Dedifferentiated amniotic fluid mesenchymal stem cell (primary cell): ENCODE data around the gene CASKIN2.

Experiments
- DNase-seq: peaks from one replicate; pipeline ENCODE4 v3.0.0-alpha.2; 2016; ENCODE audit errors: extremely low spot score

Gene CASKIN2

DNA sequence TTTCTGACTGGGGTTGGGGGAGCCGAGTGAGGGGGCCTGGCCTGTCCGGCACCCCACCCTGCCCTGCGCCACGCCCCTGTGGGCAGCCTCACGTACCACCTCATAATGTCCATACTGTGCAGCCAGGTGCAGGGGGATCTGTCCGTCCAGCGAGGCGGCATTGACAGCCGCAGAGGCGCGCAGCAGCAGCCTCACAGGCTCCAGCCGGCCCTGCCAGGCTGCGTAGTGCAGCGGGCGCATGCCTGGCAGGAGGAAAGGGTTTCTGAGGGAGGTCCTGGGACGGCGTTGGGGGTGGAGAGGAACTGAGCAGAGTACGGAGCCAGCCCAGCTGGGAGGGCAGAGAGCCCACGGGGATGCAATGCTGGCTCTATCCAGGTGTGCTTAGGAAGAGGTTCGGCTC, 8.4 kb downstream of the CASKIN2 start:
- DNase-seq: no peak

DNA sequence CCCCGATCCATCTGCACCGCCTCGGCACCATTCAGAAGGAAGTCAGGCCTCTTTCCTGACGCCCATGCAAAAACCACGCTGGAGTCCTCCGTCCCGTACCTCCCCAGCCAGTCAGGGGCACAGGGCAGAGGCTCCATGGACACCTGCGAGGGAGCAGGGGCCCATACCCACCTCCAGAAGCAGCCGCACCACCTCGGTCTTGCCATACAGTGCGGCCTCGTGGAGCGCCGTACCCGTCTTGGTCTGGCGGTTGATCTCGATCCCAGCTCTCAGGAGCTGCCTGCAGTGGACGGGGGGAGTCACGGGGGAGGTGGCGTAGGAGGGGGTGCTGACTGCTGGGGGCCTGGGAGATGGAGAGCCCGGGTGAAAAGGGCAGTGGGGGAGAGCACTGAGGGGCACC, 9.2 kb downstream of the CASKIN2 start:
- no peak for DNase-seq

DNA sequence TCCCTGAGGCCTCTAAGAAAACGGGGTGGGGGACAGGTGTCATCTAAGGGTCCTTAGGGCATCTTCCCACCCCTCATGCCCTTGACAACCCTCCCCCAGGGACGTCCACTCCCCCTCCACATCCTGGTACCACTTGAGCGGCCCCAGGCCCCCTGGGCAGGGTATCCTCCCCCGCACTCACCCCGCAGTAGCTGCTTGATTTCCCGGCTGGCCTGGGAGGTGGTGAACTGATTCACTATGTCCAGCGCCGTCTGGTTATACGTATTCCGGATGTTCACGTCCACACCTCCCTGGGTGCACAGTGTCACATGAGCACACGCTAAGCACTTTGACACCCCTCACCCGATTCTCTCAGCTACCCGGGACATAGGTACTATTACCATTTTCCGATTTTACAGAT, 9.7 kb downstream of the CASKIN2 start:
- no peak for DNase-seq

- no peak for DNase-seq
Measured at GRCh38 chr17:75505152-75505409, 10.3 kb downstream of the CASKIN2 start.

GRCh38 chr17:75504347-75505151, 10.8 kb downstream of the CASKIN2 start:
- DNase-seq: no peak

DNA sequence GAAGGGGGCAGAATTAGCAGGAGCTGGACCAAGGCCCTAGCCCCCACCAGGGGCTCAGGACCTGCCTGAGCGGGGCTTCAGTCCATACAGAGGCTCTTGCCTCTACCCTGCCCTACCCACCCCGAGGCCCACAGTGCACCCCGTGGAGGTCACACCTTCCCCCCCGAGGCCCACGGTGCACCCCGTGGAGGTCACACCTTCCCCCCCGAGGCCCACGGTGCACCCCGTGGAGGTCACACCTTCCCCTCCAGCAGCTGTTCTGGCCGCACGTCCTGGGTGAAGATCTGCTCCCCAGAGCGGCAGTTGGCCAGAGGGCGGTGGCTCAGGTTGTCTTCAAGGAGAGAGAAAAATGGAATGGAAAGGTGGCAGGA, 11.4 kb downstream of the CASKIN2 start:
- DNase-seq: no peak

GRCh38 chr17:75503337-75503950, 11.9 kb downstream of the CASKIN2 start:
- no peak for DNase-seq

- no peak for DNase-seq
Measured at GRCh38 chr17:75502721-75503329, 12.5 kb downstream of the CASKIN2 start.

DNA sequence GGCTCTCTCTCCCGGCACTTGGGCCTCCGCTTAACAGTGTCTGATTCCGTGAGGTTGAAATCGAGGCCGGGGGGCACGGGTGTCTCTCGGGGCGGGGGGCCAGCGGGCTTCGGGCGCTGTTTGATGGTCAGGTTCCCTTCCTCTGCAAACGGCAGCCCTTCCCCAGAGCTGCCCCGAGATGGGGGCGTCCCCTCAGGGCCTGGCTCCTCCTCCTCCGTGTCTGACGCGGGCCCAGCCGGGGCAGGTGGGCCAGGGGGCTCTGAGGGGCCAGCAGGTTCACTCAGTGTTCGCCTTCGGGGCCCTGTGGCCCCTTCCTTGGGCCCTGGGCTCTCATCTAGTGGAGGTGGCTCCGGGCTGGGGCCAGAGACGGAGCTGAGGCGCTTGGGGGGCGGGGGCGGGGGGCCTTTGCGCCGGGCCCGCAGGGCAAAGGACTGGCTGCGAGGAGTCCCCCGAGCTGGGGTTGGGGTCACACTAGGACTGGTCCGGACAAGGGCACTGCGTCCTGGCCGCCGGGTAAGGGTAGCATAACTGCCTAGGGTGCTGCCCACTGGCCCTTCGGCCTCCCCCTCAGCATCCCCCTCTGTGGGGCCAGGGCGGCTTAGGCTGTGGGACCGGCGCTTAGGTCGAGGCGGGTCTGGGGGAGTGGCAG, 13.1 kb downstream of the CASKIN2 start:
- no peak for DNase-seq

DNA sequence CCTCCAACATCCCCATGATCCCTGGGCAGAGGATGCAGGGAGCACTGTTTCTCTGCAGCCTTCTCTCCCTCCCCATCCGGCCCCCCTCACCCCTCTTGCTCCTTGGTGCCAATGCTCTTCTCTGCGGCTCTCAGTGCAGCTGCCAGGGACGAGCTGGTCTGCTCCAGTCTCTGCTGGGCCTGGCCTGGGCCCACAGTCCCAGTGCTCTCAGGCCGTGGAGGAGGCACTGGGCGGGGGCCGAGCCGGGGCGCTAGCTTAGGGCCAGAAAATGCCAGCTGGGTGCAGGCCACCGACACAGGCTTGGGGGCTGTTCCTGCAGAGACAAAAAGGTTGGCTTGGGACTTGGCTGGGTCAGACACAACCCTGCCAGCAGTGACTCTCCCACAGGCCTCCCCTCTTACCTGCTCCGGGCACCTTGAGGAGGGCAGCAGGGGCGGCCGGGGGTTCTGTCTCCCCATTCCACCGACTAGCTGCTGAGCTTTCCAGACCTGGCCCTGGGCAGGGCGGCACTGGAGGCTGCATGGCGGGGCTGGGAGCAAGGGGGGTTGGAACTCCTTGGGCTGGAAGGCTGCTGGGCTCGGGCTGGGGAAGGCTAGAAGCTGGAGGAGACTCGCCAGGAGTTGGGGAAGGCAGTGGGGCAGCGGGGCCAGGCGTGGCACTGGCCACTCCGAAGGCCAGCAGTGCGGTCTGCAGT, 13.8 kb downstream of the CASKIN2 start:
- no peak for DNase-seq

GRCh38 chr17:75500419-75501216, 14.7 kb downstream of the CASKIN2 start:
- no peak for DNase-seq

DNA sequence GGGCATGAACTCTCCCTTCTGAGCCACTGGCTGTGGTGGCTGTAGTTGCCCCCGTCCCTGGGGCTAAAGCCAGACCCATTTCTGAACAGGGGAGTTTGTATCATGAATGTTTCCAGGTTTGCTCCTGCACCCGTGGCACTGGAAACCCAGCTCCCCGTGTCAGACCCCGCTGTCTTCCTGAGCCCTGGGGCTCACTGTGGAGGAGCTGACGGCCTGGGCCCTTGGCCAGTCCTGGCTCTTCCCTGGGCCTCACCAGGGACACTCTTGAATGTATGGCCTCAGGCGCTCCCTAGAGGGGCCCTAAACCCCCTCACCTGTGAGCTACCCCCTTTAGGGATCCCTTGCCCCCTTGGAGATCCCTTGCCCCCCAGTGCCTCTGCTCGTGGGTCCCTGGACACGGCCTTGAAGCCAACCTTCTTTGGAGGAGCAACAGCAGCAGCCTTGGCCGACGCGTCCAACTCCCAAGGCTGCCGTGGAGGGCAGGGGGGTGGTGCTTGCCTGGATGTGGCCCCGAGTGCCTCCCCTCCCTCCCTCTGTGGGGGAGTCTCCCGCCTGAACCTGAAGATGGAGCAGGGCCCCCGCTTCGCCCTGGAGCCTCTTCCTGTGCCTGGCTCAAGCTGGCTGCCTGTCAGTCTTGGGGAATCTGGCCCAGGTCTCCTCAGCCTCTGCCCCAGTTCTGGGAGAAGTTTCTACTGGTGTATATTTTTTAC, 15.9 kb downstream of the CASKIN2 start:
- DNase-seq: no peak

- DNase-seq: no peak
Measured at GRCh38 chr17:75498726-75499213, 16.6 kb downstream of the CASKIN2 start.

GRCh38 chr17:75498039-75498725, 17.2 kb downstream of the CASKIN2 start:
- no peak for DNase-seq

DNA sequence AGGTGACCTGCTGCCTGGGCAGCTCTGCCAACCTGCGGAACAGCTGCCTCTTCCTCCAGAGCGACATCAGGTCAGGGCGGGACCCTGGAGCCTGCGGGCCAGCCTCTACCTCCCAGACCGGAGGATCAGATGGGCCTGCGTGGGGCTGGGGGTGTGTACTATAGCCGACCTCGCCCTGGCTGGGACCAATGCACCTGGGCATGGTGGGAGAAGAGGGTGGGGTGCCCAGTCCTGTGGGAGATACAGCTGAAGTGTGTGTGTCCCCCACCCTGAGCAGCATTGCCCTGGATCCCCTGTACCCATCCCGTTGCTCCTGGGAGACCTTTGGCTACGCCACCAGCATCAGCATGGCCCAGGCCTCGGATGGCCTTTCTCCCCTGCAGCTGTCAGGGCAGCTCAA, 19.3 kb downstream of the CASKIN2 start:
- DNase-seq: no peak

GRCh38 chr17:75494326-75494877, 20.9 kb downstream of the CASKIN2 start:
- DNase-seq: no peak

GRCh38 chr17:75493476-75494129, 21.7 kb downstream of the CASKIN2 start:
- no peak for DNase-seq

DNA sequence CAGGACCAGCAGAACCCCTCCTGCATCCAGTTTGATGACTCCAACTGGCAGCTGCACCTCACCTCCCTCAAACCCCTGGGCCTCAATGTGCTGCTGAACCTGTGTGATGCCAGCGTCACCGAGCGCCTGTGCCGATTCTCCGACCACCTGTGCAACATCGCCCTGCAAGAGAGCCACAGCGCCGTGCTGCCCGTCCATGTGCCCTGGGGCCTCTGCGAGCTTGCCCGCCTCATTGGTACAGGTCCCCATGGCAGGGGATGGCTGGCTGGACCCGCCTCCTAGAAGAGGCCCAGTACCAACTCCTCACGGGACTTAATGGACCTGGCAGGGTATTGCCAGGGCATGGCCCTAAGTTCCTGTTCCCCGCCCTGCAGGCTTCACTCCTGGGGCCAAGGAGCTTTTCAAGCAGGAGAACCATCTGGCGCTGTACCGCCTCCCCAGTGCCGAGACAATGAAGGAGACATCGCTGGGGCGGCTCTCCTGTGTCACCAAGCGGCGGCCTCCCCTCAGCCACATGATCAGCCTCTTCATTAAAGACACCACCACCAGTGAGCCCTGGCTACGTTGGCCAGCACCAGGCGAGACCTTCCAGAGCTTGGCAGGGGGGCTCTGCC, 22.7 kb downstream of the CASKIN2 start:
- DNase-seq: no peak

- no peak for DNase-seq
Measured at GRCh38 chr17:75491680-75492079, 23.7 kb downstream of the CASKIN2 start.
